HG03060 (cell line): ENCODE results near the gene PPP1R26.
"Not testable (repeated sequence)": the region's sequence is repeated elsewhere in the genome, so short reads cannot be mapped to it uniquely, and the experiment has no call there.

Experiments
- ATAC-seq: cut with Tn5 transposase; IDR thresholded peaks from one replicate; pipeline ENCODE4 v1.9.1; 2021; ENCODE audit warnings: low read depth, moderate number of reproducible peaks; ENCODE audit not compliant: unreplicated experiment

The PPP1R26 gene

GRCh38 chr9:135516132-135516860 lies 36.7 kb downstream of the PPP1R26 start:
- no peak for ATAC-seq

- no peak for ATAC-seq
Measured at GRCh38 chr9:135517407-135517822, 37.8 kb downstream of the PPP1R26 start.

- ATAC-seq, result no peak
Measured at GRCh38 chr9:135519179-135519971, 39.8 kb downstream of the PPP1R26 start.

GRCh38 chr9:135520916-135521607 lies 41.5 kb downstream of the PPP1R26 start, which contains the start of gene LCN1:
Gene LCN1, plus strand, starts transcription at chr9:135521440. Its CDS starts 58 bp downstream, at chr9:135521498.
- no peak for ATAC-seq

GRCh38 chr9:135521608-135522095 lies 42.1 kb downstream of the PPP1R26 start:
- ATAC-seq, result no peak

- ATAC-seq, result no peak
Measured at GRCh38 chr9:135522137-135522877, 42.7 kb downstream of the PPP1R26 start.

- ATAC-seq, result no peak
Measured at GRCh38 chr9:135522931-135523330, 43.3 kb downstream of the PPP1R26 start.

GRCh38 chr9:135523521-135524129 lies 44.0 kb downstream of the PPP1R26 start:
- no peak for ATAC-seq

GRCh38 chr9:135524130-135524861 lies 44.7 kb downstream of the PPP1R26 start:
- no peak for ATAC-seq

- no peak for ATAC-seq
Measured at GRCh38 chr9:135525241-135526088, 45.9 kb downstream of the PPP1R26 start.

GRCh38 chr9:135526089-135526729 lies 46.6 kb downstream of the PPP1R26 start:
- ATAC-seq, result no peak

GRCh38 chr9:135526730-135527571 lies 47.4 kb downstream of the PPP1R26 start:
- no peak for ATAC-seq

GRCh38 chr9:135528842-135529435 lies 49.4 kb downstream of the PPP1R26 start:
- not testable (repeated sequence) for ATAC-seq

GRCh38 chr9:135530146-135530545 lies 50.6 kb downstream of the PPP1R26 start:
- no peak for ATAC-seq

GRCh38 chr9:135531096-135531495 lies 51.5 kb downstream of the PPP1R26 start:
- ATAC-seq, result no peak

- no peak for ATAC-seq
Measured at GRCh38 chr9:135533113-135533512, 53.5 kb downstream of the PPP1R26 start.

GRCh38 chr9:135533674-135534073 lies 54.1 kb downstream of the PPP1R26 start:
- ATAC-seq, result no peak
